NT2/D1 (cell line): ENCODE data around the gene VIT.

Experiments
- YY1 ChIP-seq: IDR thresholded peaks from 2 replicates; pipeline ENCODE4 v1.6.1; 2011; ENCODE audit not compliant: insufficient read length, insufficient read depth
- ZNF274 ChIP-seq: IDR thresholded peaks from 2 replicates; pipeline ENCODE4 v1.6.1; 2011; ENCODE audit warnings: mild to moderate bottlenecking, low read depth, low read length

GRCh38 chr2:36702781-36703180, 6.3 kb downstream of the VIT start:
- no peak for TF ChIP-seq ZNF274
- no peak for TF ChIP-seq YY1
